ENCODE data around the gene OR7C1.

- no peak for TF ChIP-seq FOXK1 (CRISPR knock-in tag; IDR thresholded peaks at IDR 0.05)
- TF ChIP-seq, protein P1, sequence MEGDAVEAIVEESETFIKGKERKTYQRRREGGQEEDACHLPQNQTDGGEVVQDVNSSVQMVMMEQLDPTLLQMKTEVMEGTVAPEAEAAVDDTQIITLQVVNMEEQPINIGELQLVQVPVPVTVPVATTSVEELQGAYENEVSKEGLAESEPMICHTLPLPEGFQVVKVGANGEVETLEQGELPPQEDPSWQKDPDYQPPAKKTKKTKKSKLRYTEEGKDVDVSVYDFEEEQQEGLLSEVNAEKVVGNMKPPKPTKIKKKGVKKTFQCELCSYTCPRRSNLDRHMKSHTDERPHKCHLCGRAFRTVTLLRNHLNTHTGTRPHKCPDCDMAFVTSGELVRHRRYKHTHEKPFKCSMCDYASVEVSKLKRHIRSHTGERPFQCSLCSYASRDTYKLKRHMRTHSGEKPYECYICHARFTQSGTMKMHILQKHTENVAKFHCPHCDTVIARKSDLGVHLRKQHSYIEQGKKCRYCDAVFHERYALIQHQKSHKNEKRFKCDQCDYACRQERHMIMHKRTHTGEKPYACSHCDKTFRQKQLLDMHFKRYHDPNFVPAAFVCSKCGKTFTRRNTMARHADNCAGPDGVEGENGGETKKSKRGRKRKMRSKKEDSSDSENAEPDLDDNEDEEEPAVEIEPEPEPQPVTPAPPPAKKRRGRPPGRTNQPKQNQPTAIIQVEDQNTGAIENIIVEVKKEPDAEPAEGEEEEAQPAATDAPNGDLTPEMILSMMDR (IDR thresholded peaks at IDR 0.05), result no peak
- TF ChIP-seq ESRRA (CRISPR knock-in tag; IDR thresholded peaks at IDR 0.05; ENCODE audit: borderline replicate concordance), result no peak
- TF ChIP-seq, protein P2, sequence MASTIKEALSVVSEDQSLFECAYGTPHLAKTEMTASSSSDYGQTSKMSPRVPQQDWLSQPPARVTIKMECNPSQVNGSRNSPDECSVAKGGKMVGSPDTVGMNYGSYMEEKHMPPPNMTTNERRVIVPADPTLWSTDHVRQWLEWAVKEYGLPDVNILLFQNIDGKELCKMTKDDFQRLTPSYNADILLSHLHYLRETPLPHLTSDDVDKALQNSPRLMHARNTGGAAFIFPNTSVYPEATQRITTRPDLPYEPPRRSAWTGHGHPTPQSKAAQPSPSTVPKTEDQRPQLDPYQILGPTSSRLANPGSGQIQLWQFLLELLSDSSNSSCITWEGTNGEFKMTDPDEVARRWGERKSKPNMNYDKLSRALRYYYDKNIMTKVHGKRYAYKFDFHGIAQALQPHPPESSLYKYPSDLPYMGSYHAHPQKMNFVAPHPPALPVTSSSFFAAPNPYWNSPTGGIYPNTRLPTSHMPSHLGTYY (CRISPR knock-in tag; IDR thresholded peaks at IDR 0.05), result no peak
- TF ChIP-seq, protein P3, sequence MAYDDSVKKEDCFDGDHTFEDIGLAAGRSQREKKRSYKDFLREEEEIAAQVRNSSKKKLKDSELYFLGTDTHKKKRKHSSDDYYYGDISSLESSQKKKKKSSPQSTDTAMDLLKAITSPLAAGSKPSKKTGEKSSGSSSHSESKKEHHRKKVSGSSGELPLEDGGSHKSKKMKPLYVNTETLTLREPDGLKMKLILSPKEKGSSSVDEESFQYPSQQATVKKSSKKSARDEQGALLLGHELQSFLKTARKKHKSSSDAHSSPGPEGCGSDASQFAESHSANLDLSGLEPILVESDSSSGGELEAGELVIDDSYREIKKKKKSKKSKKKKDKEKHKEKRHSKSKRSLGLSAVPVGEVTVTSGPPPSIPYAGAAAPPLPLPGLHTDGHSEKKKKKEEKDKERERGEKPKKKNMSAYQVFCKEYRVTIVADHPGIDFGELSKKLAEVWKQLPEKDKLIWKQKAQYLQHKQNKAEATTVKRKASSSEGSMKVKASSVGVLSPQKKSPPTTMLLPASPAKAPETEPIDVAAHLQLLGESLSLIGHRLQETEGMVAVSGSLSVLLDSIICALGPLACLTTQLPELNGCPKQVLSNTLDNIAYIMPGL (CRISPR knock-in tag; IDR thresholded peaks at IDR 0.05), result no peak
- TF ChIP-seq FOXP1 (CRISPR knock-in tag; IDR thresholded peaks at IDR 0.05; ENCODE audit: borderline replicate concordance), result no peak
- TF ChIP-seq USF1 (CRISPR knock-in tag; IDR thresholded peaks at IDR 0.05), result no peak
- no peak for TF ChIP-seq HMGA2 (CRISPR knock-in tag; IDR thresholded peaks at IDR 0.05)
- no peak for TF ChIP-seq JUN (CRISPR knock-in tag; IDR thresholded peaks at IDR 0.05)
- TF ChIP-seq, protein P4, sequence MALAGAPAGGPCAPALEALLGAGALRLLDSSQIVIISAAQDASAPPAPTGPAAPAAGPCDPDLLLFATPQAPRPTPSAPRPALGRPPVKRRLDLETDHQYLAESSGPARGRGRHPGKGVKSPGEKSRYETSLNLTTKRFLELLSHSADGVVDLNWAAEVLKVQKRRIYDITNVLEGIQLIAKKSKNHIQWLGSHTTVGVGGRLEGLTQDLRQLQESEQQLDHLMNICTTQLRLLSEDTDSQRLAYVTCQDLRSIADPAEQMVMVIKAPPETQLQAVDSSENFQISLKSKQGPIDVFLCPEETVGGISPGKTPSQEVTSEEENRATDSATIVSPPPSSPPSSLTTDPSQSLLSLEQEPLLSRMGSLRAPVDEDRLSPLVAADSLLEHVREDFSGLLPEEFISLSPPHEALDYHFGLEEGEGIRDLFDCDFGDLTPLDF (CRISPR knock-in tag; IDR thresholded peaks at IDR 0.05), result no peak
- TF ChIP-seq, protein P5, sequence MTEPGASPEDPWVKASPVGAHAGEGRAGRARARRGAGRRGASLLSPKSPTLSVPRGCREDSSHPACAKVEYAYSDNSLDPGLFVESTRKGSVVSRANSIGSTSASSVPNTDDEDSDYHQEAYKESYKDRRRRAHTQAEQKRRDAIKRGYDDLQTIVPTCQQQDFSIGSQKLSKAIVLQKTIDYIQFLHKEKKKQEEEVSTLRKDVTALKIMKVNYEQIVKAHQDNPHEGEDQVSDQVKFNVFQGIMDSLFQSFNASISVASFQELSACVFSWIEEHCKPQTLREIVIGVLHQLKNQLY (CRISPR knock-in tag; IDR thresholded peaks at IDR 0.05), result no peak
- no peak for TF ChIP-seq CREB1 (CRISPR knock-in tag; IDR thresholded peaks at IDR 0.05)
These were observed 17.9 kb downstream of the OR7C1 start for GRCh38 chr19:14817052-14817451.

All from WTC11 (cell line).